Upper lobe of right lung (tissue), 1 donor: Measurements from ENCODE around the gene LBP. TPM values are rescaled to one million over a fixed set of nuclear protein-coding genes. Genes with fewer than 3 reads are reported as not detected.
A peak's percentile ranks its signal among the peaks of the same experiment; 100 is the strongest.

Experiments used
- ATAC-seq: fragments of 200-7000 bp; cut with Tn5 transposase; one replicate; pipeline ENCODE4 v1.9.1; 2020; ENCODE audit warnings: mild to moderate bottlenecking, moderate library complexity
- DNase-seq: peaks from one replicate; pipeline ENCODE4 v3.0.0-alpha.2; 2020
- H3K27ac ChIP-seq: fragments of 200-600 bp; one replicate; pipeline ENCODE4 v1.8.0; 2022
- H3K27me3 ChIP-seq: fragments of 200-600 bp; one replicate; pipeline ENCODE4 v1.8.0; 2022; ENCODE audit warnings: mild to moderate bottlenecking
- H3K36me3 ChIP-seq: fragments of 200-600 bp; one replicate; pipeline ENCODE4 v1.8.0; 2022
- H3K4me1 ChIP-seq: fragments of 200-600 bp; one replicate; pipeline ENCODE4 v1.8.0; 2022
- H3K4me3 ChIP-seq: fragments of 200-600 bp; one replicate; pipeline ENCODE4 v1.8.0; 2022; ENCODE audit warnings: mild to moderate bottlenecking
- H3K9me3 ChIP-seq: fragments of 200-600 bp; one replicate; pipeline ENCODE4 v1.8.0; 2022
- CTCF ChIP-seq: fragments of 200-600 bp; IDR thresholded peaks from one replicate; pipeline ENCODE4 v1.8.0; 2022; ENCODE audit warnings: antibody characterized with exemption
- intact Hi-C: fragments of 100-400 bp; cut with DNase I; formaldehyde crosslinking; loops from one replicate; pipeline ENCODE4 v1.11.0; 2022
- long read RNA-seq: library from polyadenylated mRNA; unstranded; transcript quantifications from one replicate; pipeline ENCODE4 v2.0.0, GENCODE V29; 2021
- total RNA-seq: library from RNA; stranded (reverse); fragmentation: NEBNext Ultra II Directional; extraction: Animal tissue kit (Norgen Biotek cat#: 25700); gene quantifications from one replicate; pipeline ENCODE4 v1.2.1, GENCODE V29; 2021
- donor health status: DM: no; HTN: yes; CAD: no; lungs with severe emphysema.

LBP gene
- total RNA-seq = 0.26 TPM
- long read RNA-seq, partial matches to known transcripts = 0 of 1 reads
- long read RNA-seq, other reads (novel, unspliced or antisense) = 0 of 1 reads

GRCh38 chr20:38346247-38346651, at the start of gene LBP:
TSS of gene LBP (plus strand) at chr20:38346482. CDS start at chr20:38346517, 35 bp downstream.
- no peak for ATAC-seq
- H3K9me3 ChIP-seq = no peaks in the 10 kb centered on the region
- no peak within 1 kb of the TSS for H3K27ac ChIP-seq
- intact Hi-C loops = no loop called here
- no peak within 1 kb of the TSS for H3K4me3 ChIP-seq
- H3K4me1 ChIP-seq = no peaks in the 10 kb centered on the region
- H3K27me3 ChIP-seq = no peaks in the 10 kb centered on the region
- no peak for TF ChIP-seq CTCF
- DNase-seq = no peak
- H3K36me3 ChIP-seq = no peaks in the 10 kb centered on the region

GRCh38 chr20:38297916-38298674, 48.2 kb upstream of the LBP start:
- Histone ChIP-seq H3K27me3 (no peaks in the 10 kb centered on the region), H3K4me3 (no peak overlapping the region), H3K9me3 (no peaks in the 10 kb centered on the region), H3K27ac (peak overlapping the region; percentile 69), H3K36me3 (no peaks in the 10 kb centered on the region), H3K4me1 (peaks cover 20% of the 10 kb centered on the region)
- DNase-seq = no peak
- no peak for TF ChIP-seq CTCF
- ATAC-seq = no peak
- intact Hi-C loops = no loop called here

GRCh38 chr20:38298768-38299288, 47.5 kb upstream of the LBP start:
- H3K9me3 ChIP-seq = no peaks in the 10 kb centered on the region
- no peak overlapping the region for H3K4me3 ChIP-seq
- no peak for TF ChIP-seq CTCF
- DNase-seq (peak; percentile 89), ATAC-seq (peak; percentile 89)
- H3K36me3 ChIP-seq = no peaks in the 10 kb centered on the region
- peaks cover 20% of the 10 kb centered on the region for H3K4me1 ChIP-seq
- intact Hi-C loops = no loop called here
- H3K27ac ChIP-seq = peak overlapping the region; percentile 69
- H3K27me3 ChIP-seq = no peaks in the 10 kb centered on the region

GRCh38 chr20:38299963-38300362, 46.3 kb upstream of the LBP start:
- Histone ChIP-seq H3K9me3 (no peaks in the 10 kb centered on the region), H3K27ac (peak overlapping the region; percentile 69), H3K4me1 (peaks cover 20% of the 10 kb centered on the region), H3K4me3 (no peak overlapping the region), H3K27me3 (peaks cover 5% of the 10 kb centered on the region), H3K36me3 (no peaks in the 10 kb centered on the region)
- DNase-seq = no peak
- no peak for TF ChIP-seq CTCF
- intact Hi-C loops = no loop called here
- ATAC-seq = peak; percentile 70

GRCh38 chr20:38300438-38300837, 45.8 kb upstream of the LBP start:
- DNase-seq (no peak), ATAC-seq (no peak)
- Histone ChIP-seq H3K4me3 (no peak overlapping the region), H3K27me3 (peaks cover 10% of the 10 kb centered on the region), H3K9me3 (no peaks in the 10 kb centered on the region), H3K4me1 (peaks cover 20% of the 10 kb centered on the region), H3K27ac (peak overlapping the region; percentile 69), H3K36me3 (no peaks in the 10 kb centered on the region)
- intact Hi-C loops = no loop called here
- TF ChIP-seq CTCF = no peak
